Measurements from ENCODE around the gene MAP3K1. TPM values are rescaled to one million over a fixed set of nuclear protein-coding genes. Genes with fewer than 3 reads are reported as not detected.

The MAP3K1 gene
- total and polyA plus RNA-seq, 12 donors, result 4.9 to 26.1 (median 15.5) TPM

DNA sequence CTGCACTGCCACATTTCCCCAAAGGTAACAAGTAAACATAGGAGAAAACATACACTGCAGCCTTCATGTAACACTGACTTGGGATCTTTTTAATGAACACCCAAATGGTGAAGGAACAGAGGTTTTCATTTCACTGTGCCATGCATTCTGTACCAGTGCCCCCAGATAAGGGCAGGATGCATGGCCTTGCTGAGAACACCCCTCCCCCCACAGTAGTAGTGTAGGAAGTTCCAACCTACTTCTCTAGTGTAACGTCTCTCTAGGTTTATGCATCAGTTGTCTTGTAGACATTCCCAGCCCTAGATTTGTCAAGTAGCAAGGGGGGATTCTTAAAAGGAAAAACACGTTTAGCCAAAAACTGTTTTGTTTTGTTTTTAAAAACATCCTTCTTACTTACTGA, 29.9 kb downstream of the MAP3K1 start:
- H3K4me3 ChIP-seq, result no peak overlapping the region
- H3K27me3 ChIP-seq, result no peaks in the 10 kb centered on the region
- peaks cover 30 to 54% of the 10 kb centered on the region in 2 donors for H3K4me1 ChIP-seq (replicated peaks in 1 of 2)
- intact Hi-C loops (cut with DNase I), result no loop called here
- H3K36me3 ChIP-seq (replicated peaks in 1 of 2), result no peaks in the 10 kb centered on the region
- WGBS, 4 donors, result 18 to 32% (median 25%) methylated on average over 2 of the region's 2 CpGs
- H3K9me3 ChIP-seq (replicated peaks in 1 of 3), result no peaks in the 10 kb centered on the region
- TF ChIP-seq, protein P1, sequence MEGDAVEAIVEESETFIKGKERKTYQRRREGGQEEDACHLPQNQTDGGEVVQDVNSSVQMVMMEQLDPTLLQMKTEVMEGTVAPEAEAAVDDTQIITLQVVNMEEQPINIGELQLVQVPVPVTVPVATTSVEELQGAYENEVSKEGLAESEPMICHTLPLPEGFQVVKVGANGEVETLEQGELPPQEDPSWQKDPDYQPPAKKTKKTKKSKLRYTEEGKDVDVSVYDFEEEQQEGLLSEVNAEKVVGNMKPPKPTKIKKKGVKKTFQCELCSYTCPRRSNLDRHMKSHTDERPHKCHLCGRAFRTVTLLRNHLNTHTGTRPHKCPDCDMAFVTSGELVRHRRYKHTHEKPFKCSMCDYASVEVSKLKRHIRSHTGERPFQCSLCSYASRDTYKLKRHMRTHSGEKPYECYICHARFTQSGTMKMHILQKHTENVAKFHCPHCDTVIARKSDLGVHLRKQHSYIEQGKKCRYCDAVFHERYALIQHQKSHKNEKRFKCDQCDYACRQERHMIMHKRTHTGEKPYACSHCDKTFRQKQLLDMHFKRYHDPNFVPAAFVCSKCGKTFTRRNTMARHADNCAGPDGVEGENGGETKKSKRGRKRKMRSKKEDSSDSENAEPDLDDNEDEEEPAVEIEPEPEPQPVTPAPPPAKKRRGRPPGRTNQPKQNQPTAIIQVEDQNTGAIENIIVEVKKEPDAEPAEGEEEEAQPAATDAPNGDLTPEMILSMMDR (IDR thresholded peaks at IDR 0.05), result no peak
- no peak for TF ChIP-seq POLR2A (IDR thresholded peaks at IDR 0.05)
- no peak overlapping the region for H3K27ac ChIP-seq
- DNase-seq, result no peak

DNA sequence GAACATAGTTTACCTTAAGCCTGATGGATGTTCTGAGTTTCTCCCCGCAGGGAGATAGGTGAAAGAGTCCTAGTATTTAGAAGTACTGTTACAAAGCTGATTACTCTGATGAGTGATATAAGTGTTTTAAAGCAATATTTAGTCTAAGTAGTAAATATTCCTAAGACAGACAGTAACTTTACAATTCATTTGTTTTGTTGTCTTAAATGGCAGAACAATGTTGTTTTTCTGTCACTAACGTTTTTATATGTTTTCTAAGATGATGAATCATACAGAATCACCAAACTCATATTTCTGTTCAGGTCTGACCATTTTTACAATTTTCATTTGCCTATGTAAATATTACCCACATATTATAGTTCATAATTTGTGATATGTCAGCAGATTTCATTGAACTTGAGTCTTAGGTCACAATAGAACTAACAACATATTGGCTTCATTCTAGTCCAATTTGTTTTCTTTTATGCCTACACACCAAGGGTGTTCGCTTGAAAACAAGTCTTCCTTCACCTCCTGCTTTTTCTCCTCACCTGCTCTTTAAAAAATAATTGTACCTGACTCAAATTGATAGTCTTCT, 30.6 kb downstream of the MAP3K1 start:
- 39 to 54% (median 43%) methylated on average over 3 of the region's 3 CpGs for WGBS, 4 donors
- no peak for DNase-seq
- intact Hi-C loops (cut with DNase I), result no loop called here
- TF ChIP-seq, protein P1 (IDR thresholded peaks at IDR 0.05), result no peak
- no peak for TF ChIP-seq POLR2A (IDR thresholded peaks at IDR 0.05)
- no peaks in the 10 kb centered on the region for H3K9me3 ChIP-seq (replicated peaks in 1 of 3)
- H3K27ac ChIP-seq, result no peak overlapping the region
- H3K27me3 ChIP-seq, result no peaks in the 10 kb centered on the region
- peaks cover 32 to 58% of the 10 kb centered on the region in 2 donors for H3K4me1 ChIP-seq (replicated peaks in 1 of 2)
- H3K36me3 ChIP-seq (replicated peaks in 1 of 2), result no peaks in the 10 kb centered on the region
- no peak overlapping the region for H3K4me3 ChIP-seq

DNA sequence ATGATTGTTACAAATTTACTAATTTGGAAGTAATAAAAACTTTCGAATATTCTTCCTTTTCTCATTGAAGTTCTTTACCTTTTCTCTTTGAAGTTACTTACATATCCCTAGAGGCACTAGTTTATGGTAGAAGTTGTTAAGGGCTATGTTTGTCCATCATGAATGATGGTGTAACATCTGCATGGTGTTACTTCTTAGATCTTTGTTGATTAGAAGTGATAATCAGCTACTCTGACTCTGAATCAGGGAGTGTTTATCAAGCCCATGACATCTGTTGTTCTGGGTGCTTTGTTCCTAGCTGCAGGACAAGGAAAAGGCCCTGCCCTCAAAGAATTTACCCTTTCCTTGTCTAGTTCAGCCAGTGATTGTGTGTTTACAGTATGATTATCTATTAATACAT, 32.9 kb downstream of the MAP3K1 start:
- no peak overlapping the region for H3K27ac ChIP-seq
- TF ChIP-seq POLR2A (IDR thresholded peaks at IDR 0.05), result no peak
- TF ChIP-seq, protein P1 (IDR thresholded peaks at IDR 0.05), result no peak
- H3K27me3 ChIP-seq, result no peaks in the 10 kb centered on the region
- no peaks in the 10 kb centered on the region for H3K36me3 ChIP-seq (replicated peaks in 1 of 2)
- peaks cover 41 to 78% of the 10 kb centered on the region in 2 donors for H3K4me1 ChIP-seq (replicated peaks in 1 of 2)
- DNase-seq, result no peak
- intact Hi-C loops (cut with DNase I), result no loop called here
- H3K9me3 ChIP-seq (replicated peaks in 1 of 3), result no peaks in the 10 kb centered on the region
- H3K4me3 ChIP-seq, result no peak overlapping the region
- 65 to 90% (median 79%) methylated on average over 1 of the region's 1 CpG for WGBS, 4 donors

DNA sequence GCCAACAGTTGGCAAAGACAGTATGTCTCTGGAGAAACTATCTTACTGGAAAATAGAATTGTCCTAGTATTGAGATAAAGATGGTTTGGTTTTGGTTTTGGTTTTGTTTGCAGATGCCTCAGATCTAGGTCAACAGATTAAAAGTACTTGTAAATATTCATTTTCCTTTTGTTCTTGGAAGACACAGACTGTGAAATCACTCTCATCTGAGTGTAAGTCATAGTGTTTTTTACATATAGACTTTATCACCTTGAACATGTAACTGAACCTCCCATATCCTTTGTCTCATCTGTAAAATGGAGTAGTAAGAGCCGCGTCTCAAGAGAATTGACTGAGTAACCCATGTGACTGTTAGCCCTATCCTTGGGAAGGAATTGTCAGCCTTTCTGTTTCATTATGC, 34.3 kb downstream of the MAP3K1 start:
- TF ChIP-seq, protein P1 (IDR thresholded peaks at IDR 0.05), result no peak
- no peak for TF ChIP-seq POLR2A (IDR thresholded peaks at IDR 0.05)
- intact Hi-C loops (cut with DNase I), result no loop called here
- H3K9me3 ChIP-seq (replicated peaks in 1 of 3), result no peaks in the 10 kb centered on the region
- H3K27me3 ChIP-seq, result no peaks in the 10 kb centered on the region
- no peak overlapping the region for H3K4me3 ChIP-seq
- DNase-seq, result no peak
- H3K36me3 ChIP-seq (replicated peaks in 1 of 2), result no peaks in the 10 kb centered on the region
- 83 to 91% (median 88%) methylated on average over 2 of the region's 2 CpGs for WGBS, 4 donors
- no peak overlapping the region for H3K27ac ChIP-seq
- H3K4me1 ChIP-seq (replicated peaks in 1 of 2), result peaks cover 41 to 91% of the 10 kb centered on the region in 2 donors

All from adrenal gland (tissue), 12 donors.